HG02970 (cell line): Measurements from ENCODE around the gene ZNF311.
"Not testable (repeated sequence)": the region's sequence is repeated elsewhere in the genome, so short reads cannot be mapped to it uniquely, and the experiment has no call there.

ENCODE experiments used
- ATAC-seq: cut with Tn5 transposase; IDR thresholded peaks from one replicate; pipeline ENCODE4 v1.9.1; 2021; ENCODE audit warnings: mild to moderate bottlenecking, moderate library complexity, moderate number of reproducible peaks; ENCODE audit not compliant: unreplicated experiment, low FRiP score

Gene ZNF311

GRCh38 chr6:28956331-28956730 is 48.8 kb downstream of the ZNF311 start:
- no peak for ATAC-seq

DNA sequence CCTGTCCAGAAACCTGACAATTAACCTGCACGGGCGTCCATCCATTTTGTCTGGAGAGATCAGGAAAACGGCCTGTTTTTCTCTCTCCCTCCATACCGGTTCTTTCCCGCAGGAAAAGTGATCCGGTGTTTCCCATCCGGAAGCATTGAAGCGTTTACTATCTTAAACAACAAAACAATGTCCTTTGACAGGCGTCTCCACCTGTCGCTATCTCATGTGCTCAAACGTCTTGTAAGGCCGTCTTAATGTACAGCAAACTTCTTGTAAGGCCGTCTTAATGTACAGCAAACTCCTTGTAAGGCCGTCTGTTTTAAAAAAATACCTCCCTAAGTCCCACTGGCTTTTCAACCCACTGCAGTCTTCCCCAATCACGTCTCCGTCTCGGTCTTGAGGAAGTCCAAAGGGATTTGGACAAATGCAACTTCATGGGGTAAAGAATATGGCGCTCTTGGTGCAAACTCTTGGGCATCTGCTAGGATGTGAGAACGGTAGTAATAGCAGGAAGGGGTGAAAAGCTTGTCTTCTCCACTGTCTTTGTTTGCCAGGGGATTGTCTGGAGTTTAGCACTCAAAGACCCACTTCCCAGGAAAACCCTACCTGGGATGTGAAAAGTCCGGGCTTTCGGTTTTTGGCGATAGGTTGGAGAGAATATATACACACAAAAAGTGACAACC is 51.4 kb downstream of the ZNF311 start:
- ATAC-seq = no peak

DNA sequence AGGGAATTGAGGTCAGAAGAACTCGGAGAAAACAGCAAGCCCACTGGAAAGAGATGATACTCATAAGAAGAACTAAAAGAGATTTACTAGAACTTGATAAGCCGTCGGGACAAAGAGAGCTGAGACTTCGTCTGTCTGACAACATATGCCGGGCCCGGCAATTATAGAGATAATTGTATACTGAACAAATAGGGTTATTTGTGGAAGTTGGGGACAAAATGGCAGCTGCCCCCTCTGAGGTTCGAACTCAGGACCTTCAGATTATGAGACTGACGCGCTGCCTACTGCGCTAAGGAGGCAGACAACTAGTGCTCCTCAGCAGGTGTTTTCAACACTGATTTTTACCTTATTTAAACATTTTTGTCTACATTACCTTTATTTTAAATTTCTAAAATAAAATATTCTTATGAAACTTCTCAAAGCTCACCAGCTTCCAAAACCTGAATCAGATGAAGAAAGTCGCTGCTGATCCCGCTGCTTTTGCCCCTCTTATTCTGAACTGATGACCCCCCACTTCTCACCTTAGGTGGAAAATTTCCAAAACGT is 52.0 kb downstream of the ZNF311 start:
- ATAC-seq = no peak

- ATAC-seq = not testable (repeated sequence)
These were observed 55.4 kb downstream of the ZNF311 start for GRCh38 chr6:28949656-28950195.

- no peak for ATAC-seq
These were observed 56.2 kb downstream of the ZNF311 start for GRCh38 chr6:28948782-28949486.

GRCh38 chr6:28947831-28948270 is 57.3 kb downstream of the ZNF311 start:
- ATAC-seq = no peak

DNA sequence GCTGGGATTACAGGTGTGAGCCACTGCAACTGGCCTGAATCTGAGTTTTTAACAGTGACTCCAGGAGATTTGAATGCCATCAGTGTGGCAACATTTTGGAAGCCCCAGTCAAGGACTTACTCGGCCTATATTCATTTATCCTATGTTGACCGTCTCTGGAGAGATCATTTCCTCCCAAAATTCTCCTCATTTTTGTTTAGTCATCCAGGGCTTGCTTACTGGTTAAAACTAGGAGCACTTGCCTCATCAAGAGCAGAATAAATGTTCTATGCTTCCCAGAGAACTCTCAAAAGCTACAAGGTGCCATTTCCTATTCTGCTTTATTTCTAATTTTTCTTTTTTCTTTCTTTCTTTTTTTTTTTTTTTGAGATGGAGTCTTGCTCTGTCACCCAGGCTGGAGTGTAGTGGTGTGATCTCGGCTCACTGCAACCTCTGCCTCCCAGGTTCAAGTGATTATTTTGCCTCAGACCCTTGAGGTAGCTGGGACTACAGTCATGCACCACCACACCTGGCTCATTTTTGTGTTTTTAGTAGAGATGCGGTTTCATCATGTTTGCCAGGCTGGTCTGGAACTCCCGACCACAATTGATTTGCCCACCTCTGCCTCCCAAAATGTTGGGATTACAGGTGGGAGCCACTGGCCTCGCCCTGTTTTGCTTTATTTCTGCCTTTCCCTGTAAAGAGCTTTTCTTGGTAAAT is 57.9 kb downstream of the ZNF311 start:
- no peak for ATAC-seq

- ATAC-seq = no peak
These were observed 59.8 kb downstream of the ZNF311 start for GRCh38 chr6:28945349-28945748.
